T-helper 9 cell (primary cell): Measurements from ENCODE around the gene RAD23A.
A peak's percentile ranks its signal among the peaks of the same experiment; 100 is the strongest.
"Not testable (repeated sequence)": the region's sequence is repeated elsewhere in the genome, so short reads cannot be mapped to it uniquely, and the experiment has no call there.

Source experiments
- DNase-seq: peaks from one replicate; pipeline ENCODE4 v3.0.0-alpha.2; 2020

RAD23A gene

DNA sequence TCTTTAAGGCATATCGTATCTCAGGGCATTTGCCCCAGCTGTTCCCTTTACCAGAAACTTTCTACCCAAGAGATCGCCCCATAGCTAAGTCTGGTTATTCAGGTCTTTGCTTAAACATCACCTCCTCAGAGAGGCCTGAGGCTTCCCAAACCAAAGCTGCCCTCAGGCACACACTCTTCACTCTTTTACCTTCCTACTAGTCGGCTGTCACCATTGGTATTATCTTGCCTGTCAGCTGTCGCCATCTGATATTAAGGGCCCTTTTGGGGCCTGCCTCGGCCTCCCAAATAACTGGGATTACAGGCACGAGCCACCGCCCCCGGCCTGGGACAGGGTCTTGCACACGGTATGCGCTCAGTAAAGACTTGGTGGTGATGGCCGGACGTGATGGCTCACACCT, 10.3 kb downstream of the RAD23A start:
- no peak for DNase-seq

DNA sequence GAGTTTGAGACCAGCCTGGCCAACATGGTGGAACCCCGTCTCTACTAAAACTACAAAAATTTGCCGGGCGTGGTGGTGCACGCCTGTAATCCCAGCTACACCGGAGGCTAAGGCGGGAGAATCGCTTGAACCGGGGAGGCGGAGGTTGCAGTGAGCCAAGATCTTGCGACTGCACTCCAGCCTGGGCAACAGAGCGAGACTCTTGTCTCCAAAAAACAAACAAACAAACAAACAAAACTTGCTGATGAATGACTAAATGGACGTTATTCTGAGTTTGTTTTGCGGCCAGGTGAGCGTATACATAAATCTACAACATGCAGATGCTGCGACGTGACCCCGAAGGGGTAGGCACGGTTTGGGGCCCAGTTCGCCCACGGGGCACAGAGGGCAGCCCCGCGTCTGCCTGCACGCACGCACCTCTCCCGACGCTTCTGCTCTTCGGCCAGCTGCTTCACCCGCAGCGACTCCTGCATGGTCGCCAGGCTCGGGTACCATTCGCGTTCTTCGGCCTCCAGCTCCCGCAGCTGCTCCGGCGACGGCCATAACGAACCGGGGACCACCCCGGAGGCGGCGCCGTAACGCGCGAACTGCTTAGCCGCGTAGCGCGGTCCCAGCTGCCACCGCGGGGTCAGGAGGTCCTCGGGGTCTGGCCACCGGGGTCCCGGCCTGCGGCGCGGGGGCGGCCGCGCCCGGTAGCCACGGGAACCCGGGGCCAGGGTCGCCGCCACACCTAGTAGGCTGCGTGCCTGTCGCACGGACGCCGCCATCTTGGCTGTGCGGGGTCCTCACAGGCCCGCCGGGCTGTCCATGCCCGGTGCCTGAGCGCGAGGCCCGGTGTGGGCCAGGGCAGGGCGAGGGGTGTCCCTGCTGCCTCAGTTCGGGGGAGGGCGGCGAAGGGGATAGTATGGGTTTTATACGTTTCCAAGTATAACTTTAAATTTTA, 11.1 kb downstream of the RAD23A start, which contains the start of gene GADD45GIP1:
TSS of gene GADD45GIP1 (minus strand) at position 778 of the 943 bp plus-strand sequence. CDS start at position 767, 11 bp downstream.
- peak; percentile 67 for DNase-seq

DNA sequence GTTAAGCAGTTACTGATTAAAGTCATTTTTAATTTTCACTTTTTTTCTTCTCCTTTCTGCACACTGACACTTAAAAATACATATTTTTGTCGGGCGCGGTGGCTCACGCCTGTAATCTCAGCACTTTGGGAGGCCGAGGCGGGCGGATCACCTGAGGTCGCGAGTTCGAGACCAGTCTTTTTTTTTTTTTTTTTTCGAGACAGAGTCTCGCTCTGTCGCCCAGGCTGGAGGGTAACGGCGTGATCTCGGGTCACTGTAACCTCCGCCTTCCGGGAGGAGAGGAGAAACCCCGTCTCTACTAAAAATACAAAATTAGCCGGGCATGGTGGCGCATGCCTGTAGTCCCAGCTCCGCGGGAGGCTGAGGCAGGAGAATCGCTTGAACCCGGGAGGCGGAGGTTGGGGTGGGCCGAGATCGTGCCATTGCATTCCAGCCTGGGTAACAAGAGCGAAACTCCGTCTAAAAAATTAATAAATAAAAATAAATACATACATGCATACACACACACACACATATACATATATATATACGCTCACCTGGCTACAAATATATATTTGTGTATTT, 11.8 kb downstream of the RAD23A start:
- not testable (repeated sequence) for DNase-seq

DNA sequence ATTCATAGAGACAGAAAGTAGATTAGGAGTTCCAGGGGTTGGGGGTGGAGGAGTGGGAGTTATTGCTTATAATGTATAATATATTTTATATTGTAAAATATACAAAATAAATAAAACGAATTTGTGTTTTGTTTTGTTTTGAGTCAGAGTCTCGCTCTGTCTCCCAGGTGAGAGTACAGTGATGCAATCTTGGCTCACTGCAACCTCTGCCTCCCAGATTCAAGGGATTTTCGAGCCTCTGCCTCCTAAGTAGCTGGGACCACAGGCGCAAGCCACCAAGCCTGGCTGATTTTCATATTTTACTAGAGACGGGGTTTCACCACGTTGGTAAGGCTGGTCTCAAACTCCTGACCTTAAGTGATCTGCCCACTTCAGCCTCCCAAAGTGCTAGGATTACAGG, 13.8 kb downstream of the RAD23A start:
- DNase-seq: no peak

DNA sequence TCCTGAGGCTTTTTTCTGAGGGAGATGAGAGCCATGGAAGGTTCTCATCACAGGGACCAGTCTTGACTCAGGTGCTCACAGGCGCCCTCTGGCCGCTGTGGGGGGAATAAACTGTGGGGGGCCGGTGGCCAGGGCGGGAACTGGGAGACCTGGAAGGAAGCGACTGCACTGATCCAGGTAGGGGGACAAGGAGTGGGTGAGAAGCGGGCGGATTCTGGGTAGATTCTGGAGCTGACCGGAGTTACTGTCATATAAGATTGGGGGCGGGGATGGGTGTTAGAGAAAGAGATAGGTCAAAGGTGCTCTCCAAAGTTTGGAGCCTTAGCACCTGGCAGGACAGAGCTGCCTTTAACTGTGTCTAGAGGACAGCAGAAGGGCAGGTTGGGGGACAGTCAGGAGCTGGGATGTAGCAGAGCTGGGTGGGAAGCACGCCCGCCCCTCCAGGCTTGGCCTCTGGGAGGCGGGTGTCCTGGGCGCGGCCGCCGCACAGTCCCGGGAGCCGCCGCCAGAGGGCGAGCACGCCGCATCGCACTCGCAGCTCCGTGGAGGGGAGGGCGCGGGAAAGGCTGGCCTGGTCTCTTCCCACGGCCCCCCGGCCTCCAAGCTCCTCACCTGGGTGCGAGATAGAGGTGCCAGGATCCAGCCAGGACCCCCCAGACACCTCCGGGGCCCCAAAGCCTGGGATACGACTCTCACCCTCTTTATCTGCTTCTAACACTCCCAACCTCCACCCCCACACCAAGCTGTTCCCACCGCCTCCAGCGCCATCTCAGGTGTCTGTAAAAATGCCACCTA, 19.6 kb downstream of the RAD23A start:
- DNase-seq: peak; percentile 77

DNA sequence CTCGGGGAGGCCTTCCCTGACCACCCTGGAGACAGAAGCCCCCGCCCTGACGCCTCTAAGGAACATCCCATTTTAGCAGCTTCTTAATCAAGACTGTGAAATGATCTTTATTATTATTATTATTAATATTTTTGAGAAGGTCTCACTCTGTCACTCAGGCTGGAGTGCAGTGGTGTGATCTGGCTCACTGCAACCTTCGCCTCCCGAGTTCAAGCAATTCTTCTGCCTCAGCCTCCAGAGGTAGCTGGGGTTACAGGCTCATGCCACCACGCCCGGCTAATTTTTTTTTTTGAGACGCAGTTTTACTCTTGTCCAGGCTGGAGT, 20.1 kb downstream of the RAD23A start:
- DNase-seq: no peak

DNA sequence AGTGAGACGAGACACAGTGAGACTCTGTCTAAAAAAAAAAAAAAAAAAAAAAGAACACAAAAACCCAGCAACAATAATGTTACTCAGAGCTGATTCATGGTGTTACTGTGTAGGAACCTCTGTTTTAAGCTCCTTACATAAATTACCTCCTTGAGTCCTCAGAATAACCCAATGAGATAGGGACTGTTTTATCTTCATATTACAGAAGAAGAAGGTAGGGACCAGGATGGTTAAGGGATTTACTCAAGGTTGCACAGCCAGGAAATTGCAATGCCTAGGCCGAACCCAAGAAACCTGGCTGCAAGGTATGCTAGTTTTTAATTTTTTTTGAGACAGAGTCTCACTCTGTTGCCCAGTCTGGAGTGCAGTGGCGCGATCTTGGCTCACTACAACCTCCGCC, 22.2 kb downstream of the RAD23A start:
- no peak for DNase-seq

DNA sequence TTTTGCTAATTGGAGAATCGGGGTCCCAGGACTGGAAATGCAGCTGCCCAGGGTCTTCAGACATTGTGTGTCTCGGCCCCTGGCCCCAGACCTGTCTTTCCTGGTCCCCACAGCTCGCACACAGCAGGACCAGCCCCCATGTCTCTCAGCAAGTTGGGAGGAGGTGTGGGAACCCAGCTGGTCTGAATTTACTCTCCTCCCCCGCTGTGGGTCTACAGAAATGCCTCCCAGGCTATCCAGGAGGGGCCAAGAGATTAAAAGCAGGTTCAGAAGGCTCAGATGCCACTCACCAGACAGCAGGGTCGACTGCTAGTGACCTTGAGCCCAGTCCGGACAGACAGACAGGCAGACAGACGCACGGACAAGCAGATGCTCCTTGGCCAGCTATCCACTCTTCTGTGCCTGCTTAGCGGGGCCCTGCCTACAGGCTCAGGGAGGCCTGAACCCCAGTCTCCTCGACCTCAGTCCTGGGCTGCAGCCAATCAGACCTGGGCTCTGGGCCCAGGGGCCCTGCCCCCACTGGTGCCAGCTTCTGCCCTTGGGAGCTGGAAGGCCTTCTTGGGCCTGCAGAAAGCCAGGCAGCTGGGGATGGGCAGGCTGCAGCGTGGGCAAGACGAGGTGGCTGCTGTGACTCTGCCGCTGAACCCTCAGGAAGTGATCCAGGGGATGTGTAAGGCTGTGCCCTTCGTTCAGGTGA, 23.8 kb downstream of the RAD23A start, which contains the start of gene DAND5:
TSS of gene DAND5 (plus strand) at position 285 of the 697 bp plus-strand sequence. CDS start at position 370, 85 bp downstream.
- no peak for DNase-seq

DNA sequence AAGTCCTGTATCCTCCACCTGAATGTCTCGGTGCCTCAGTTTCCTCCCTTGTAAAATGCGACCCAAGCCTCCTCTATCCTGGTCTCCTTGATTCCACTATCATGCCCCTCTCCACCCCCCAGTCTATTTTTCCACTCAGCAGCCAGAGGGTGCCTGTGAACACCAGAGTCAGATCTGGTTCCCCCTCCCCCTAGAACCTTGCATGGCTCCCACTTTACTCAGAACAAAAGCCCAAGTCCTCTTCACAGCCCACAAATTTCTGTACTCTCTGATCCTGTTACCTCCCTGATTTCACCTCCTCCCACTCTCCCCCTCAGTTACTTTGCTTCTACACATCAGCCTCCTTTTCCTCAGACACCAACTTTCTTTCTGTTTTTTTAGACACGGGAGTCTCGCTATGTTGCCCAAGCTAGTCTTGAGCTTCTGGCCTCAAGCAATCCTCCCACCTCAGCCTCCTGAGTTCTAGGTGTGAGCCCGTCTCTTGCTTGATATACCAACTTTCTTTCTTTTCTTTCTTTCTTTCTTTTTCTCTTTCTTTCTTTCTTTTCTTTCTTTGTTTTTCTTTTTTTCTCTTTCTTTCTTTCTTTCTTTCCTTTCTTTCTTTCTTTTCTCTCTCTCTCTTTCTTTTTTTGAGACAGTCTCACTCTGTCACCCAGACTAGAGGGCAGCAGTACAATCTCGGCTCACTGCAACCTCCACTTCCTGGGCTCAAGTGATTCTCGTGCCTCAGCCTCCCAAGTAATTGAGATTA, 24.6 kb downstream of the RAD23A start:
- DNase-seq: no peak

DNA sequence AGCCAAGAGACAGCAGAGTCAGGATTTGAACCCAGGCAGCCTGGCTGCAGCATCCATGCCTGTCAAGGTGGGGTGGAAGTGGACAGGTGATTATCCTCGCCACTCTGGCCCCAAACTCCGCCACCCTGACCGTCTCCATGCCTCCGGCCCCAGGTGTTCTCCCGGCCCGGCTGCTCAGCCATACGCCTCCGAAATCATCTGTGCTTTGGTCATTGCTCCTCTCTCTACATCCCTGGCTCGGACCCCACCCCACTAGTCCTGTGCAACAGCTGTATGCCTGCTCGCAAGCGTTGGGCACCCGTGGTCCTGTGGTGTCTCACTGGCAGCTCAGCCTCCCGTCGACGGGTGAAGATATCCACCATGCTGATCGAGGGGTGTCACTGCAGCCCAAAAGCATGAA, 27.6 kb downstream of the RAD23A start:
- no peak for DNase-seq

DNA sequence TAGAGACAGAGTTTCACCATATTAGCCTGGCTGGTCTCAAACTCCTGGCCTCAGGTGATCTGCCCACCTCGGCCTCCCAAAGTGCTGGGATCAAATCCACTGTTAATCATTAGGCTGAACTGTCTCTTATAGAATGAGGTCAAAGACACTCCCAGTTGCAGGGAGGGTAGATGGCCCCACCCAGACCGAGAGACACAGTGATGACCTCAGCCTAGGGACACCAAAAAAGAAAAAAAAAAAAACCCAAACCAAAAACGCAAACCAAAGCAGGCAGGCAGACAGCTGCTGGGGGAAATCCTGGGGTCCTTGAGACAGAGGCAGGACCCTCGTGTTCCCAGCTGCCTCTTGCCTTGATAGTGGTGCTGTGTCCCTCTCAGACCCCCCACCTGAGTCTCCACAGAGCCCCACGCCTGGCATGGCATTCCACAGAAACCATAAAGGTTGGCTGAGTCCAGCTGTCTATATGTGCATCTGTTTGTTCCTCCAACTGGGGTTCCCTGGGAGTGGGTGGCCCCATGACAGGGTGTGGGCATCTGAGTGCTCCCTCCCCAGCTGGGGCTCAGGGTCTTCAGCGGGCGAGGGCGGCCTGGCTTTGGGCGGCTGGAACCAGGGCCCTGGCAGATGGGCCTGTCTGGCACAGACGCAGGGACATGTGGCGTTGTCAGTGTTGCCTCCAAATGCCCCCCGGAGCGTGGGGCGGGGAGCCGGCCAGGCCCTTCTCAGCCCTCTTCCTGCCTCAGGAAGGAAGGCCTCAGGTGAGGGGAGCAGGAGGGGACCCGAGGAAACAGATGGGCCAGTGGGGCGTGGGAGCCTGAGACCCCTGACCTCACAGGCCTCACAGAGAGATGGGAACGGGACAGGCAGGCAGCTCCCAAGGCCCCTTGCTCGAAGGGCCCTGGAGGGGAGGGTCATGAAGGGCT, 28.9 kb downstream of the RAD23A start:
- no peak for DNase-seq

DNA sequence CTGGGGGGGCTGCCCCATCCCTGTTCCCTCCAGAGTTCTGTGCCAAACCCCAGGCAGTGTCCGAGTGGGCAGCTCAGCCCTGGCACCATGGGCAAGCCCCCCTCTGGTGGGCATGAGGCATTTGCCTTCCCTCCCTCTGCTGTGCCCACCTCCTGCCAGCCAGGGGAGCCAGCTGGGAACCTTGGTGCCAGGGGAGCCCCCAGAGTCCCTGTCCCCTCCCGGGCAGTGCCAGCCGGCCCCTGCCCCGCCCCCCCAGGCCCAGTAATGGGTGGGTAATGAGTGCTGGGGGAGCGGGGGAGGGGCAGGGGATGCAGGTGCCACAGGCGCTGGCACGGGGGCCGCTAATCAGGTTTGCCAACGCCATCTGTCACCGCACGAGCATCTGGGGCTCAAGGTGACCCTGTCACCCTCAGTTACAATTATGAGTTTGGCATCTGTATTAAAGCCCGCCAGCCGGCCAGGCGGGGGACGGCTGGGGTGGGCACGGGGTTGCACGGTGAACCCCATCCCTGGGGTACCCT, 29.6 kb downstream of the RAD23A start:
- DNase-seq: no peak

DNA sequence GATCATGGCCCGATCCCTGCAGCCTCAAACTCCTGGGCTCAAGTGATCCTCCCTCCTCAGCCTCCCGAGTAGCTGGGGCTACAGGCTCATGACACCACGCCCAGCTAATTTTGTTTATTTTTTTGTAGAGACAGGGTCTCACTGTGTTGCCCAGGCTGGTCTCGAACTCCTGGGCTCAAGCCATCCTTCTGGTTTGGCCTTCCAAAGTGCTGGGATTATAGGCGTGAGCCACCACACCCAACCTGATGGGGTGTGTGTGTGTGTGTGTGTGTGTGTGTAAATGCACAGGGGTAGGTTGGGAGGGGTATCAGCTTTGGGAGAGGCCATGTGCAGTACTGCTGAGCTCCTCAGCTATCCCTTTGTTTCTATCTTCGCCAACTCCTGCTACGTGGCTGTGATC, 30.4 kb downstream of the RAD23A start:
- DNase-seq: not testable (repeated sequence)

DNA sequence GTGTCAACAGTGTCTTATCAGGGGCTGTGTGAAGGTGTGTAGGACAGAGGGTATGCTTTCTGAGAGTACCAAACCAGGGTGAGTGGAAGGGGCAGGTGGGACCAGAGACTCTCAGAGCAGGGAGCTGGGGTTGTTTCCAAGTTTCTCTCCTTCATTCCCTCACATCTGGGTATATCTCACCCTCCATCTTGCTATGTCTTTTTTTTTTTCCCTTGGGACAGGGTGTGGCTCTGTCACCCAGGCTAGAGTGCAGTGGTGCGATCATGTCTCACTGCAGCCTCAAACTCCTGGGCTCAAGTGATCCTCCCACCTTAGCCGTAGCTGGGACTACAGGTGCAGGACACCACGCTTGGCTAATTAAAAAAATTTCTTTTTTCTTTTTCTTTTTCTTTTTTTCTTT, 34.3 kb downstream of the RAD23A start:
- DNase-seq: no peak

DNA sequence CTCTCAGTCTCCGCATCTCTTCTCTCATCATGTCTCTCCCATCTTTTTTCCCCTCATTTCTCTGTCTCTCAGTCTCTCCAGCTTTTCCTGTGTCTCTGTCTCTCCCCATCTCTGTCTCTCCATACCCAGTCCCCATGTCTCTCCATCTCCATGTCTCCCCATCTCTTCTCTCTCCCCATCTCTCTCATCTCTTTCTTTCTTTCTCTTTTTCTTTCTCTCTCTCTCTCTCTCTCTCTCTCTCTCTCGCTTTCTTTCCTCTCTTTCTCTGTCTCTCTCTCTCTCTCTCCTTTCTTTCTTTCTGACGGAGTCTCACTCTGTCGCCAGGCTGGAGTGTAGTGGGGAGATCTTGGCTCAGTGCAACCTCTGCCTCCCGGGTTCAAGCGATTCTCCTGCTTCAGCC, 37.0 kb downstream of the RAD23A start:
- DNase-seq: no peak

DNA sequence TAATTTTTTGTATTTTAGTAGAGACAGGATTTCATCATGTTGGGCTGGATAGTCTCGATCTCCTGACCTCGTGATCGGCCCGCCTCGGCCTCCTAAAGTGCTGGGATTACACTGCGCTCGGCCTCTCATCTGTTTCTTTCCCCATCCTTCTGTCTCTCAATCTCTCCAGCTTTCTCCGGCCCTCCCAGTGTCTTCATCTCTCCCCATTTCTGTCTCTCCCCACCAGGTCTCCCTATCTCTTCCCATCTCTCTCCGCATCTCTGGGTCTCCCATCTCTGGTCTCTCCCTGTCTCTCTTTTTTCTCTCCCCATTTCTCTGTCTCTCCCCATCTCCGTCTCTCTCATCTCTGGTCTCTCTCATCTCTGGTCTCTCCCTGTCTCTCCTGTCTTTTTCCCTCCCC, 37.4 kb downstream of the RAD23A start:
- no peak for DNase-seq

DNA sequence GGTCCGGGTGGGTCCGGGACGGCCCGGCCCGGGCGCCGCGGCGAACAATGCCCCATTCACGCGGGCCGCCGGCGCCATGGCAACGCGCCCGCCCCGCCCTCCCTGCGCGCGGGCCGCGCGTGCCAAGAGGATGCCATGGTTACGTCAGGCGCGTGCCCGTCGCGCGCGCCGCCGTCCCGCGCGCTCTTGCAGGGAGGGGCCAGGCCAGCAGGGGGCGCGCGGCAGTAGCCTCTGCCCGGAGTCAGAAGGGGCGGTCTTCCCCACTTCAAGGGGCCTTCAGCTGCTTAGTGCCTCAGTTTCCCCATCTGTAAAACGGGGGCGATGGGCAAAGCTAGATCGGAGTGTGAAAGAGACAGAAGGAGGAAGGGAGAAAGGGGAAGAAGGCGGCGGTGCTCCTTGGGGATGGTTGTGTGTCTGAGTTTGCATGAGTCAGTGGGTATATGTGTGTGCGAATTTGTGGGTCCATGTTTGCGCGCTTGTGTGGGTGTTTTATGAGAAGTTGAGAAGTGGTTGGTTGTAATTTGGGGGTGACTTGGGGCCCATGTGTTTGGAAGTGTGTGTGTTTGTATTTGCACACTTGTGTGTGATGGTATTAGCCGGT, 38.0 kb downstream of the RAD23A start:
- peak; percentile 79 for DNase-seq

DNA sequence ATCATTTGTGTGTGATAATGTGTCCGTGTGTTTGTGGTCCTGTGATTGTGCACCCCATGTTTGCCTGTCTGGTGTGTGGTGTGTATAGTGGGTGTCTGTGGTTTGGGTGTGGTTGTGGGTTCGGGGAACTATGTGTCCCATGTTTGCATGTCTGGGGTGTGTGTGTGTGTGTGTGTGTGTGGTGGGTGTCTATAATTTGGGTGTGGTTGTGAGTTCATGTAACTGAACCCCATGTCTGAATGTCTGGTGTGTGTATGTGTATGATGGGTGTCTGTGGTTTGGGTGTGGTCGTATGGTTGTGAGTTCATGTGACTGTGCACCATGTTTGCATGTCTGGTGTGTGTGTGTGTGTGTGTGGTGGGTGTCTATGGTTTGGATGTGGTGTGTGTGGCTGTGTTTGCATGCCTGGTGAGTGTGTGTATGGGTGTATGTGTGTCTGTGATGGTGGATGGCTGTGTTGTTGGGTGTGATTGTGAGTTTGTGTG, 38.5 kb downstream of the RAD23A start:
- DNase-seq: no peak

DNA sequence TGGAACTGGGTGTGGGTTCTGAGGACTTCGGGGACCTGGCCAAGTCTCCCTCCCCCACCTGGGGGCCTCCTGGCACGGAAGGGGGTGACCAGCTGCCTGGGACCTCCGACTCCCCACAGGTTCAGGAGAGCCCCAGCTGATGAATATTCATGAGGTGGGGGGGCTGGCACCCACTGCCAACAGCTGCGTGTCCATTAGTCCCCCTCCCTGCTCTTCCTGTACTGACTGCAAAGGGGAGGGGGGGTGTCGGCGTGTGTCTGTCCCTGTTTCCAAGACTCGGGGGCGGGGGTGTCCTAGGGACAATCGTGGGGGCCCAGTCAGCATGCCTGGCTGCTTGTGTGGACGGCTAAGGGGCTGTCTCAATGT, 39.0 kb downstream of the RAD23A start:
- no peak for DNase-seq
